PFSK-1 (cell line): ENCODE measurements around the gene GLIS1.

Experiments
- FOXP2 ChIP-seq: optimal IDR thresholded peaks from 2 replicates; pipeline ENCODE3; 2011; ENCODE audit warnings: borderline replicate concordance, control low read depth, inconsistent platforms; ENCODE audit not compliant: insufficient read depth; ENCODE audit errors: extremely low read length, extremely low read depth
- POLR2AphosphoS5 ChIP-seq: IDR thresholded peaks from 2 replicates; pipeline ENCODE4 v1.6.1; 2012; ENCODE audit warnings: low read depth, mild to moderate bottlenecking, control low read depth, low read length, moderate library complexity
- REST ChIP-seq, 2 experiments: IDR thresholded peaks; 2 replicates each; pipeline versions ENCODE4 v1.6.1 to v1.8.0; 2011 to 2012; ENCODE audit warnings: low read depth in 2 of 2, low read length in 2 of 2, control low read depth in 1 of 2, inconsistent platforms in 1 of 2, mild to moderate bottlenecking in 1 of 2, moderate library complexity in 1 of 2; ENCODE audit not compliant: insufficient read depth in 1 of 2
- SIN3A ChIP-seq: IDR thresholded peaks from 2 replicates; pipeline ENCODE4 v1.6.1; 2012; ENCODE audit warnings: mild to moderate bottlenecking, low read length, moderate library complexity, borderline replicate concordance; ENCODE audit not compliant: insufficient read depth
- TAF1 ChIP-seq: IDR thresholded peaks from 2 replicates; pipeline ENCODE4 v1.6.1; 2012; ENCODE audit warnings: low read length, control low read depth, borderline replicate concordance; ENCODE audit not compliant: insufficient read depth

GLIS1 gene

GRCh38 chr1:53580739-53581475 is 158.1 kb downstream of the GLIS1 start:
- TF ChIP-seq FOXP2, result no peak
- TF ChIP-seq REST (IDR thresholded peaks at IDR 0.05; ENCODE audit: insufficient read depth in 1 of 2, low read depth in 2 of 2, low read length in 2 of 2), result no peak
- TF ChIP-seq TAF1, result no peak
- TF ChIP-seq SIN3A, result no peak
- no peak for TF ChIP-seq POLR2AphosphoS5

GRCh38 chr1:53580009-53580400 is 159.0 kb downstream of the GLIS1 start:
- no peak for TF ChIP-seq FOXP2
- TF ChIP-seq REST (IDR thresholded peaks at IDR 0.05; ENCODE audit: insufficient read depth in 1 of 2, low read depth in 2 of 2, low read length in 2 of 2), result no peak
- no peak for TF ChIP-seq SIN3A
- no peak for TF ChIP-seq TAF1
- TF ChIP-seq POLR2AphosphoS5, result no peak

- TF ChIP-seq POLR2AphosphoS5 (no peak), FOXP2 (no peak), SIN3A (no peak), TAF1 (no peak), REST (IDR thresholded peaks at IDR 0.05; ENCODE audit: insufficient read depth in 1 of 2, low read depth in 2 of 2, low read length in 2 of 2) (no peak)
Observed at GRCh38 chr1:53579221-53580008, 159.5 kb downstream of the GLIS1 start.

GRCh38 chr1:53578358-53578757 is 160.6 kb downstream of the GLIS1 start:
- TF ChIP-seq SIN3A, result no peak
- TF ChIP-seq REST (IDR thresholded peaks at IDR 0.05; ENCODE audit: insufficient read depth in 1 of 2, low read depth in 2 of 2, low read length in 2 of 2), result no peak
- no peak for TF ChIP-seq TAF1
- no peak for TF ChIP-seq FOXP2
- no peak for TF ChIP-seq POLR2AphosphoS5
